Osteocyte (in vitro differentiated cells): Measurements from ENCODE around the gene SLC22A6. TPM values are rescaled to one million over a fixed set of nuclear protein-coding genes. Genes with fewer than 3 reads are reported as not detected.

Experiments used
- DNase-seq: peaks from one replicate; pipeline ENCODE4 v3.0.0; 2021; ENCODE audit warnings: mixed read lengths; ENCODE audit not compliant: unreplicated experiment; ENCODE audit errors: extremely low spot score
- H3K27ac Mint-ChIP-seq: one replicate; pipeline ENCODE4 v1.8.0; 2021; ENCODE audit warnings: mild to moderate bottlenecking, mixed read lengths; ENCODE audit not compliant: unreplicated experiment
- H3K27me3 Mint-ChIP-seq: one replicate; pipeline ENCODE4 v1.8.0; 2021; ENCODE audit warnings: mixed read lengths; ENCODE audit not compliant: unreplicated experiment
- H3K36me3 Mint-ChIP-seq: one replicate; pipeline ENCODE4 v1.8.0; 2021; ENCODE audit warnings: mixed read lengths; ENCODE audit not compliant: unreplicated experiment
- H3K4me1 Mint-ChIP-seq: one replicate; pipeline ENCODE4 v1.8.0; 2021; ENCODE audit warnings: mixed read lengths; ENCODE audit not compliant: unreplicated experiment
- H3K4me3 Mint-ChIP-seq: one replicate; pipeline ENCODE4 v1.8.0; 2021; ENCODE audit warnings: mild to moderate bottlenecking, moderate library complexity, mixed read lengths; ENCODE audit not compliant: unreplicated experiment
- H3K9me3 Mint-ChIP-seq: one replicate; pipeline ENCODE4 v1.8.0; 2021; ENCODE audit warnings: mixed read lengths; ENCODE audit not compliant: unreplicated experiment
- total RNA-seq: library from RNA; stranded (reverse); gene quantifications from 2 replicates; pipeline ENCODE4 v1.2.1, GENCODE V29; 2021
- TF ChIP-seq, protein P1 (sequence below): fragments of 200-600 bp; sonication (generic); IDR thresholded peaks from 2 replicates; pipeline ENCODE4 v1.5.0; 2021; ENCODE audit warnings: antibody characterized with exemption, mild to moderate bottlenecking, moderate library complexity

Gene SLC22A6
- total RNA-seq, 1 donor from 2014 or later = not detected

DNA sequence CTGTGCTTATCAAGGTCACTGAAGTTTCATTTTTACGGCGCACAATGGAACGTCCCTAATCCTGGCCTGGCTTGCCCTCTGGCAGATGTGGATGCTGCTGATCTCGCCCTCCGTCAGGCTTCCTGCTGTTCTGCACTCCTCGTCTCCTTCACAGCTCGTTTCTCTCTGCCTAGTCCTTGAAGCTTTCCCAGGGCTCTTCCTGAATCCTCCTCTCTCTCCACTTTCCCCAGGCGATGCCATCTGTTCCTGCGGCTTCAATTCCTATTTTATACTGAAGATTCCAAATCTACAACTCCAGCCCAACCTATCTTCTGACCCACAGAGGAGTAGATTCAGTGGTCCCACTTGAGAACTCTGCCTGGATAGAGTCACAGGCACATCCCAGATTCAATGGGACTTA lies 16.7 kb upstream of the SLC22A6 start:
- no peaks in the 10 kb centered on the region for H3K36me3 Mint-ChIP-seq

DNA sequence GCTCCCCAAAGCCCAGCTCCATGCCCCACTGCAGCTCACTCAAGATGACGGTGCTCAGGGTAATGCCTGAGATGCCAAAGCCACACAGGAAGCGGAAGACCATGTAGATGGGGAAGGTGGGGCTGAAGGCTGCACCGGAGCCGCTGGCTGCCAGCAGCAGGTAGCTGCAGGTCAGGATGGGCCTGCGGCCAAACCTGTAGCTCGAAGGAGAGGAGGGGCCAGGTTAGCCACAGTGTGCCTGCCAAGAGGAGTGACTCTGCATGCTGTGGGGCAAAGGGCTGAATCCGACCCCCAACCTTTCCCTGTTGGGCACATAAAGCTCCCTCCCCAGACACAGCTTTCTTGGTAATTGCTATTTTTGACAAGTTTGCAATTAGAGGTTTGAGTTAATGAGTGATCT lies 14.9 kb upstream of the SLC22A6 start:
- H3K4me1 Mint-ChIP-seq = no peaks in the 10 kb centered on the region
- no peaks in the 10 kb centered on the region for H3K9me3 Mint-ChIP-seq
- TF ChIP-seq, protein P1, sequence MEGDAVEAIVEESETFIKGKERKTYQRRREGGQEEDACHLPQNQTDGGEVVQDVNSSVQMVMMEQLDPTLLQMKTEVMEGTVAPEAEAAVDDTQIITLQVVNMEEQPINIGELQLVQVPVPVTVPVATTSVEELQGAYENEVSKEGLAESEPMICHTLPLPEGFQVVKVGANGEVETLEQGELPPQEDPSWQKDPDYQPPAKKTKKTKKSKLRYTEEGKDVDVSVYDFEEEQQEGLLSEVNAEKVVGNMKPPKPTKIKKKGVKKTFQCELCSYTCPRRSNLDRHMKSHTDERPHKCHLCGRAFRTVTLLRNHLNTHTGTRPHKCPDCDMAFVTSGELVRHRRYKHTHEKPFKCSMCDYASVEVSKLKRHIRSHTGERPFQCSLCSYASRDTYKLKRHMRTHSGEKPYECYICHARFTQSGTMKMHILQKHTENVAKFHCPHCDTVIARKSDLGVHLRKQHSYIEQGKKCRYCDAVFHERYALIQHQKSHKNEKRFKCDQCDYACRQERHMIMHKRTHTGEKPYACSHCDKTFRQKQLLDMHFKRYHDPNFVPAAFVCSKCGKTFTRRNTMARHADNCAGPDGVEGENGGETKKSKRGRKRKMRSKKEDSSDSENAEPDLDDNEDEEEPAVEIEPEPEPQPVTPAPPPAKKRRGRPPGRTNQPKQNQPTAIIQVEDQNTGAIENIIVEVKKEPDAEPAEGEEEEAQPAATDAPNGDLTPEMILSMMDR = no peak
- no peak for DNase-seq
- H3K36me3 Mint-ChIP-seq = no peaks in the 10 kb centered on the region
- H3K4me3 Mint-ChIP-seq = no peak overlapping the region
- no peak overlapping the region for H3K27ac Mint-ChIP-seq
- H3K27me3 Mint-ChIP-seq = peaks cover 24% of the 10 kb centered on the region

More for the DNA sequence above, 16.7 kb upstream of the SLC22A6 start:
- Mint-ChIP-seq H3K27ac (no peak overlapping the region), H3K27me3 (peaks cover 33% of the 10 kb centered on the region), H3K4me3 (no peak overlapping the region), H3K9me3 (no peaks in the 10 kb centered on the region), H3K4me1 (no peaks in the 10 kb centered on the region)
- TF ChIP-seq, protein P1 = no peak
- no peak for DNase-seq

DNA sequence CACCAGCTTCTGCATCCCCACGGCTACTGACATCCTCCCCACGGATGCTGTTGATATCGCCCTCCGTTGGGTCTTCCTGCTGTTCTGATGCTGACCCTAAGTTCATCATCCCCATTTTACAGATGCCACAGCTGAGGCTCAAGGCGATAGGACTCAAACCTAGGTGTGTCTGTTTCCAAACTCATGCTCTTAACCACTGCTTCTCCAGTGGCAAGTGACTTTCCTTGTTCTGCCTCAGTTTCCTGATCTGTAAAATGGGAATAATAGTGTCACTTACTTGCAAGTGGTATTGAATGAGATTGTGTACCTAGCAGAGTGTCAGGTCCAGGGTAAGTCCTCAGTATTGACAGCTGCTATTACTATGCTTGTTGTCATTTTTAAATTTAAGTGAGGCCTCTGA lies 14.4 kb upstream of the SLC22A6 start:
- no peaks in the 10 kb centered on the region for H3K4me1 Mint-ChIP-seq
- H3K27ac Mint-ChIP-seq = no peak overlapping the region
- DNase-seq = no peak
- no peaks in the 10 kb centered on the region for H3K36me3 Mint-ChIP-seq
- H3K4me3 Mint-ChIP-seq = no peak overlapping the region
- H3K27me3 Mint-ChIP-seq = peaks cover 22% of the 10 kb centered on the region
- TF ChIP-seq, protein P1 = no peak
- no peaks in the 10 kb centered on the region for H3K9me3 Mint-ChIP-seq

DNA sequence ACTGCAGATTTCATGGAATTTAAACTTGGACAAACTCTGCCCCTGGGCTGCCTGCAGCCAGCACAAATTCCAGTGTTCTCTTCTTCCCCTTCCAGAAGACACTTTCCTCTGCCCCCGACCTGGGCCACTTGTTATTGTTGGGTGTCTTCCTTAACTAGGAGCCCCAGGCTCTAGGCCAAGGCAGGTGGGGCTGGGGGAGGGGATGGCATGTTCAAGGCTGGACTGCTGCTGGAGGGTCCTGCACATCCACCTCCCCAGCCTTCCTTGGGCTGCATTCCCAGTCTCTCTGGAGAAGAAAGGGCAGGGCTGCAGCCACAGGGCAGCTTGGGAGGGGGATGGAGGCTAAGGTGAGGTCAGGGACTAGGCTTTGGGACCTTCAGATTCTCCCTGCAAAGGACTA lies 11.5 kb upstream of the SLC22A6 start:
- H3K27me3 Mint-ChIP-seq = peaks cover 25% of the 10 kb centered on the region
- H3K4me3 Mint-ChIP-seq = no peak overlapping the region
- no peaks in the 10 kb centered on the region for H3K4me1 Mint-ChIP-seq
- H3K27ac Mint-ChIP-seq = no peak overlapping the region
- TF ChIP-seq, protein P1 = no peak
- H3K9me3 Mint-ChIP-seq = no peaks in the 10 kb centered on the region
- H3K36me3 Mint-ChIP-seq = no peaks in the 10 kb centered on the region
- DNase-seq = no peak

DNA sequence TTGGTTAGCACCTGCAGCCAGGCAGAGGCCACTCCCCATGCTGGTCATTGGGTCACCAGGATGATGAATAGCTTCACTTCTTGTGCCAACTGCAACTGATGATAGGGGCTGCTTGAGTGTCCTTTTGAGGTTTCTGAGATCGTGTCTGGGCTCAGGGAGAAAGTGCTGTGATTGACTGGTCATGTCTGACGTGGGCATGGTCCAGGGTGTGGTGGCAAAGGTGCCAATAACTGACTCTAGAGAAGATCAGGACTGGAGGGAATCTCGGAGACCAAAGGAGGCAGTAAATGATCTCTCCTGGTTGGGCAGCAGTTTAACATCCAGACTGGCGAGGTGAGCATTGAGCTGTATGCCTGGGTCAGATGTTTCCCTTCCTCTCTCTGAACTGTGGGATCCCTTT lies 10.0 kb upstream of the SLC22A6 start:
- no peak for DNase-seq
- Mint-ChIP-seq H3K4me1 (no peaks in the 10 kb centered on the region), H3K4me3 (no peak overlapping the region), H3K9me3 (no peaks in the 10 kb centered on the region), H3K27me3 (peaks cover 23% of the 10 kb centered on the region), H3K36me3 (no peaks in the 10 kb centered on the region), H3K27ac (no peak overlapping the region)
- TF ChIP-seq, protein P1 = no peak
